Keratinocyte (primary cell): Measurements from ENCODE around the gene GNAT3. TPM values are rescaled to one million over a fixed set of nuclear protein-coding genes. Genes with fewer than 3 reads are reported as not detected.

Source experiments
- DNase-seq: peaks from one replicate; pipeline ENCODE4 v3.0.0-alpha.2; 2011; ENCODE audit warnings: low read depth, missing footprints, low spot score
- FAIRE-seq: peaks from 2 replicates; lab custom pipeline; 2011; peaks lifted over from hg19 to GRCh38; lab: Jason Lieb, UNC
- H2AFZ ChIP-seq: 2 replicates; pipeline ENCODE4 v1.6.0; 2012; ENCODE audit warnings: low read length, control low read depth, inconsistent platforms; ENCODE audit not compliant: control insufficient read depth
- H3K27ac ChIP-seq: 2 replicates; pipeline ENCODE4 v1.5.1; 2011; ENCODE audit warnings: low read length; ENCODE audit not compliant: control insufficient read depth, insufficient read depth
- H3K27me3 ChIP-seq: 3 replicates; pipeline ENCODE4 v1.6.0; 2011; ENCODE audit warnings: low read length; ENCODE audit not compliant: control insufficient read depth, insufficient read depth; ENCODE audit errors: extremely low read depth
- H3K36me3 ChIP-seq, 2 experiments: 2 replicates in 1 of 2; 3 replicates in 1 of 2; pipeline ENCODE4 v1.5.1; 2011; ENCODE audit warnings: low read length in 2 of 2, mild to moderate bottlenecking in 1 of 2; ENCODE audit not compliant: control insufficient read depth in 2 of 2, insufficient read depth in 2 of 2; ENCODE audit errors: extremely low read depth in 1 of 2
- H3K4me1 ChIP-seq: 3 replicates; pipeline ENCODE4 v1.5.1; 2011; ENCODE audit warnings: low read length; ENCODE audit not compliant: control insufficient read depth, insufficient read depth; ENCODE audit errors: extremely low read depth
- H3K4me2 ChIP-seq: 3 replicates; pipeline ENCODE4 v1.6.0; 2011; ENCODE audit warnings: low read depth, low read length; ENCODE audit not compliant: control insufficient read depth, insufficient read depth; ENCODE audit errors: extremely low read depth
- H3K4me3 ChIP-seq, 3 experiments: fragments of 200-600 bp in 1 of 3; sonication (generic) in 1 of 3; 2 replicates in 2 of 3; 3 replicates in 1 of 3; pipeline ENCODE4 v1.5.1; 2011 to 2016; ENCODE audit warnings: low read length in 3 of 3, mild to moderate bottlenecking in 3 of 3, control low read depth in 2 of 3, inconsistent platforms in 1 of 3, low read depth in 1 of 3, mixed read lengths in 1 of 3, mixed run types in 1 of 3, moderate library complexity in 1 of 3; ENCODE audit not compliant: control insufficient read depth in 2 of 3, insufficient read depth in 2 of 3; ENCODE audit errors: extremely low read depth in 1 of 3
- H3K79me2 ChIP-seq: 2 replicates; pipeline ENCODE4 v1.6.0; 2012; ENCODE audit warnings: low read length; ENCODE audit not compliant: control insufficient read depth, insufficient read depth
- H3K9ac ChIP-seq: 3 replicates; pipeline ENCODE4 v1.6.0; 2011; ENCODE audit warnings: low read length; ENCODE audit not compliant: control insufficient read depth, insufficient read depth; ENCODE audit errors: extremely low read depth
- H3K9me1 ChIP-seq: 3 replicates; pipeline ENCODE4 v1.6.0; 2011; ENCODE audit warnings: low read length; ENCODE audit not compliant: control insufficient read depth, insufficient read depth; ENCODE audit errors: extremely low read depth
- H3K9me3 ChIP-seq: 2 replicates; pipeline ENCODE4 v1.5.1; 2012; ENCODE audit warnings: low read depth, low read length; ENCODE audit not compliant: control insufficient read depth
- H4K20me1 ChIP-seq: 3 replicates; pipeline ENCODE4 v1.6.0; 2011; ENCODE audit warnings: low read length; ENCODE audit not compliant: control insufficient read depth, insufficient read depth; ENCODE audit errors: extremely low read depth
- EZH2 ChIP-seq: IDR thresholded peaks from one replicate; pipeline ENCODE4 v1.6.1; 2012; ENCODE audit warnings: inconsistent platforms, mild to moderate bottlenecking, low read length, moderate library complexity
- dilution Hi-C: fragments of 300-500 bp; cut with MboI; formaldehyde crosslinking; loops from one replicate; pipeline ENCODE4 v1.7.0; 2020; ENCODE audit warnings: low sequenced_read_pairs; ENCODE audit not compliant: extremely low pct_ligation_motif_present
- polyA plus RNA-seq, 5 experiments: library from polyadenylated mRNA; depleted of rRNA in 3 of 5; stranded (reverse) in 3 of 5; stranded (forward) in 1 of 5; unstranded in 1 of 5; fragments of >200 nt; gene quantifications; 1 replicate in 1 of 5; 2 replicates in 3 of 5; 3 replicates in 1 of 5; pipeline versions ENCODE4 v1.2.1 to v1.2.3, GENCODE V29; 2011 to 2012; ENCODE audit warnings: missing spikeins in 2 of 5, low read depth in 1 of 5, low replicate concordance in 1 of 5
- TF ChIP-seq, protein P1 (sequence below), 3 experiments: IDR thresholded peaks in 1 of 3; conservative IDR thresholded peaks in 1 of 3; optimal IDR thresholded peaks in 1 of 3; 2 replicates in 2 of 3; 3 replicates in 1 of 3; pipeline versions ENCODE3 to v1.5.1; 2011; ENCODE audit warnings: low read length in 3 of 3, mild to moderate bottlenecking in 3 of 3, moderate library complexity in 2 of 3, control low read depth in 1 of 3, inconsistent platforms in 1 of 3; ENCODE audit not compliant: insufficient read depth in 2 of 3; ENCODE audit errors: extremely low read depth in 1 of 3

Gene GNAT3
- polyA plus RNA-seq, 1 donor (not counting 4 experiments of a cell fraction or from before 2014, with no cell fraction given): not detected

DNA sequence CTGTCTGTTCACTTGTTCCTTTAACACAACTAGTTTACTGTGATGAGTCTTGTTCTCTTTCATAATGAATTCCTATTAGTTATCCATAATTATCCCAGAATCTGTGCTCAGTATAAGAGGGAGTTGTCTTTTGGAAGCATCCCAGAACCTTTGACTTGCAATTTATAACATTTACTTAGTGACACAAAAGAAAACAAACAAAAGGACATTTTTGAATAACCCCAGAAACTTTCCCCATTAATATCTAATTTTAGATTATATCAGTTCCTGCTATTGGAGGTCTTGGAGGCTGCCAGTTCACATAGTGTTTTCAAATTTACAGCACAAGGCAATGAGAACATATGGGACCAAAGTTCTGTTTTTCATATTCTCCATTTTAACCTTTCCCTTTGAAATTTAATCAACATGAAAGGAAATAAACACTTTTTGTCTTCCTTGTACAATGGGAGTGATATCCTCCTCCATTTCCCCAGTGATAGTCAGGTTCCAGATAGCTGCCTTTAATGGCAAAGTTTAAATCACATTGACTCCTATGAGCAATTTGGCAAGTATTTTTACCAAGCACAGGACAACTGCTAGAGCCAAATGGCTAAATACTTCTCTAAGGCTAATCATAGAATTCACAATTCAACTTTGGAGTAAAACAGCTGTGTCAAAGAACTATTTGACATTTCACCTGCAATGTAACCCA, 37.1 kb upstream of the GNAT3 start:
- H3K36me3 ChIP-seq: no peaks in the 10 kb centered on the region
- H3K79me2 ChIP-seq: no peaks in the 10 kb centered on the region
- no peak for FAIRE-seq
- no peak overlapping the region for H3K9ac ChIP-seq
- TF ChIP-seq EZH2: no peak
- TF ChIP-seq, protein P1, sequence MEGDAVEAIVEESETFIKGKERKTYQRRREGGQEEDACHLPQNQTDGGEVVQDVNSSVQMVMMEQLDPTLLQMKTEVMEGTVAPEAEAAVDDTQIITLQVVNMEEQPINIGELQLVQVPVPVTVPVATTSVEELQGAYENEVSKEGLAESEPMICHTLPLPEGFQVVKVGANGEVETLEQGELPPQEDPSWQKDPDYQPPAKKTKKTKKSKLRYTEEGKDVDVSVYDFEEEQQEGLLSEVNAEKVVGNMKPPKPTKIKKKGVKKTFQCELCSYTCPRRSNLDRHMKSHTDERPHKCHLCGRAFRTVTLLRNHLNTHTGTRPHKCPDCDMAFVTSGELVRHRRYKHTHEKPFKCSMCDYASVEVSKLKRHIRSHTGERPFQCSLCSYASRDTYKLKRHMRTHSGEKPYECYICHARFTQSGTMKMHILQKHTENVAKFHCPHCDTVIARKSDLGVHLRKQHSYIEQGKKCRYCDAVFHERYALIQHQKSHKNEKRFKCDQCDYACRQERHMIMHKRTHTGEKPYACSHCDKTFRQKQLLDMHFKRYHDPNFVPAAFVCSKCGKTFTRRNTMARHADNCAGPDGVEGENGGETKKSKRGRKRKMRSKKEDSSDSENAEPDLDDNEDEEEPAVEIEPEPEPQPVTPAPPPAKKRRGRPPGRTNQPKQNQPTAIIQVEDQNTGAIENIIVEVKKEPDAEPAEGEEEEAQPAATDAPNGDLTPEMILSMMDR (optimal IDR thresholded peaks at IDR 0.05 in 1 of 3, IDR thresholded peaks at IDR 0.05 in 1 of 3, conservative IDR thresholded peaks at IDR 0.05 in 1 of 3; ENCODE audit: extremely low read depth in 1 of 3, insufficient read depth in 2 of 3, low read length in 3 of 3): no peak
- no peak overlapping the region for H3K4me2 ChIP-seq
- H3K4me1 ChIP-seq: no peaks in the 10 kb centered on the region
- no peak for DNase-seq
- dilution Hi-C loops: no loop called here
- no peak overlapping the region for H3K4me3 ChIP-seq
- H3K9me1 ChIP-seq: no peaks in the 10 kb centered on the region
- H3K9me3 ChIP-seq: no peaks in the 10 kb centered on the region
- H4K20me1 ChIP-seq: no peaks in the 10 kb centered on the region
- no peak overlapping the region for H2AFZ ChIP-seq
- H3K27ac ChIP-seq: no peak overlapping the region
- no peaks in the 10 kb centered on the region for H3K27me3 ChIP-seq

DNA sequence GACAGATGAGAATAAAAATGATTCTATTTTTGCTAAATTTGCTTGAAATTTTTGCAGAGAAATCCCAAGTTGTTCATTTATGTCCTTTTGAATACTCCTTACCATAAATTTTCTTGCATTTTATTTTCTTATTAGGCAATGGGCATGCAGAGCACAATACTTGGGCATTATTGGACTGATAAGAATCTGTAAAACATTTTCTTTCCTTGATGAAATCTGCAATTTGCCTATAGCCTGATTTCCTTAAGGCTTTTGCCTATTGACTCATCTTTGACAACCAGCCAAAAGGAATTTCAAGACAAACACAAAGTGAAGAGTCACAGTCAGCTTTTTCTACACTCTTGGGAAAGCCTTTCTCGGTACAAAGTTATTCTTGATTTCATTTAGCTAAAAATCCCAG, 30.5 kb upstream of the GNAT3 start:
- Histone ChIP-seq H3K4me1 (peaks cover 22% of the 10 kb centered on the region), H3K27ac (peak overlapping the region; percentile 12), H2AFZ (peak overlapping the region; percentile 20), H3K4me2 (peak overlapping the region; percentile 52), H3K27me3 (no peaks in the 10 kb centered on the region), H3K79me2 (no peaks in the 10 kb centered on the region), H3K9me1 (no peaks in the 10 kb centered on the region), H3K36me3 (no peaks in the 10 kb centered on the region), H3K4me3 (no peak overlapping the region), H4K20me1 (no peaks in the 10 kb centered on the region), H3K9me3 (no peaks in the 10 kb centered on the region), H3K9ac (no peak overlapping the region)
- DNase-seq: no peak
- FAIRE-seq: peak; percentile 81
- no peak for TF ChIP-seq EZH2
- TF ChIP-seq, protein P1 (optimal IDR thresholded peaks at IDR 0.05 in 1 of 3, IDR thresholded peaks at IDR 0.05 in 1 of 3, conservative IDR thresholded peaks at IDR 0.05 in 1 of 3; ENCODE audit: extremely low read depth in 1 of 3, insufficient read depth in 2 of 3, low read length in 3 of 3): no peak
- dilution Hi-C loops: no loop called here
